ENCODE data around the gene RHBDF1. TPM values are rescaled to one million over a fixed set of nuclear protein-coding genes. Genes with fewer than 3 reads are reported as not detected.

Gene RHBDF1
- total RNA-seq, 1 experiment from 2014 or later: 26.3 TPM

DNA sequence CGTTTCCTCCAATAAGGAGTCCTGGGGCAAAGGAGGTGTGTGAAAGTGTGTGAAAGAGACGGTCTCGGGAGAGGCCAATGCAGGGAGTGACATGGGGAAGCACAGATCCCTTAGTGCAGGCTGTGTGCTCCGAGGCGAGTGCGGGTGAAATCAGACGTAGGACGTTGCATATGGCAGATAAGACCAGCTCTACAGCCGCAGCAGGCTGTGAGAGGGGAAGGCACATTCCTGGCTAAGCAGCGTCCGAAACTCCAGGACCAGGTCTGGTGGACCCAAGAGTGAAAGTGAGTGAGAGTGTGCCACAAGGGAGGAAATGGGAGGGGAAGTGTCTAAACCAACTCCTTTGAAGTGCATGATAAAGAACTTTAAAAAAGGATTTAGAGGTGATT, 30.4 kb downstream of the RHBDF1 start:
- no peak overlapping the region for H3K9ac ChIP-seq (ENCODE audit: low read length)
- CTCF ChIA-PET: no interaction called here
- intact Hi-C loops (cut with micrococcal nuclease): no loop called here

DNA sequence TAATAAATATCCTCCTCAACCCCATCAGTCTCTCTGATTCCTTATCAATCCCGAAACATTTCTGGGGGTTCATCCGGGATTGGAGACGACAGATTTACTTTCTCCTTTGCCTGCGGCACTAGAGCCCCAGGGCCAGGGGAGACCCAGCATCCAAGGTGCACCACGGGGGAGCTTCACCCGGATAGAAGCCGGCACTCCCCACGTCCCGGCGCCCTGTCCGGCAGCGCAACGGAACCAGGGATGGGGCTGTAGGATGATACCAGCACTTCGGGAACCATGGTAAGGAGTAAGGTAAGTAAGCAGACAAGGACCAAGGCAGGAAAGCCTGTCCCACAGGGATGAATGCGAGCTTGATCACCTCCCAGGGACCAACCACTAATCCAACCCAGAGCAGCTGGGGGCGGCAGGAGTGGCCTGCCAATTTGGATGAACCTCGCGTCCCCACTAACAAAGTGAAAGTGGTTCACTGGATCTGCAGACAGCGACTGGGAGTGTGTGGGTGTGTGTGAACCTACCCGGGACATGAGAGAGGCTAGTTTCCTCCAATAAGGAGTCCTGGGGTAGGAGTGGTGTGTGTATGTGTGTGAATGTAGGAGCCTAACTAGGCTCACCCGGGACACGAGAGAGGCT, 30.9 kb downstream of the RHBDF1 start:
- Histone ChIP-seq H3K4me2 (ENCODE audit: low read length) (no peak overlapping the region), H4K20me1 (ENCODE audit: low read length) (no peaks in the 10 kb centered on the region), H3K36me3 (ENCODE audit: low read depth, low read length) (peaks cover 3% of the 10 kb centered on the region), H3K27ac (ENCODE audit: low read length) (no peak overlapping the region), H3K9me3 (ENCODE audit: low read length) (no peaks in the 10 kb centered on the region), H3K4me3 (ENCODE audit: low read length) (no peak overlapping the region), H3K4me1 (ENCODE audit: insufficient read depth, low read length) (peaks cover 9% of the 10 kb centered on the region), H3K27me3 (ENCODE audit: low read length) (no peaks in the 10 kb centered on the region), H2AFZ (ENCODE audit: low read length) (no peak overlapping the region), H3K79me2 (ENCODE audit: low read length) (no peaks in the 10 kb centered on the region), H3K9me2 (replicated peaks; ENCODE audit: low read length) (no peaks in the 10 kb centered on the region), H3K9ac (ENCODE audit: low read length) (no peak overlapping the region), H3F3A (ENCODE audit: low read length, unreplicated experiment) (no peaks in the 10 kb centered on the region)
- ATAC-seq (no peak), DNase-seq (no peak)
- intact Hi-C loops (cut with micrococcal nuclease): no loop called here
- ChIA-PET CTCF (no interaction called here), POLR2A (ENCODE audit: unreplicated experiment) (no interaction called here)
- TF ChIP-seq EZH2 (IDR thresholded peaks at IDR 0.05; ENCODE audit: low read length, unreplicated experiment): no peak
- no peak for TF ChIP-seq CTCF (conservative IDR thresholded peaks at IDR 0.05; ENCODE audit: low read depth, low read length)
- no peak for TF ChIP-seq EZH2phosphoT487 (IDR thresholded peaks at IDR 0.05; ENCODE audit: borderline replicate concordance, low read length)
- no TSS peak for BruUV-seq (replicated peaks)

More for the DNA sequence above, 30.4 kb downstream of the RHBDF1 start:
- Histone ChIP-seq H2AFZ (ENCODE audit: low read length) (no peak overlapping the region), H3F3A (ENCODE audit: low read length, unreplicated experiment) (no peaks in the 10 kb centered on the region), H3K36me3 (ENCODE audit: low read depth, low read length) (peaks cover 5% of the 10 kb centered on the region), H4K20me1 (ENCODE audit: low read length) (no peaks in the 10 kb centered on the region), H3K9me3 (ENCODE audit: low read length) (no peaks in the 10 kb centered on the region), H3K4me1 (ENCODE audit: insufficient read depth, low read length) (peaks cover 9% of the 10 kb centered on the region), H3K9me2 (replicated peaks; ENCODE audit: low read length) (no peaks in the 10 kb centered on the region), H3K79me2 (ENCODE audit: low read length) (no peaks in the 10 kb centered on the region), H3K27ac (ENCODE audit: low read length) (no peak overlapping the region), H3K4me2 (ENCODE audit: low read length) (no peak overlapping the region), H3K4me3 (ENCODE audit: low read length) (no peak overlapping the region), H3K27me3 (ENCODE audit: low read length) (no peaks in the 10 kb centered on the region)
- BruUV-seq (replicated peaks): no TSS peak
- TF ChIP-seq EZH2phosphoT487 (IDR thresholded peaks at IDR 0.05; ENCODE audit: borderline replicate concordance, low read length) (no peak), CTCF (conservative IDR thresholded peaks at IDR 0.05; ENCODE audit: low read depth, low read length) (no peak), EZH2 (IDR thresholded peaks at IDR 0.05; ENCODE audit: low read length, unreplicated experiment) (no peak)
- DNase-seq (no peak), ATAC-seq (no peak)
- POLR2A ChIA-PET (ENCODE audit: unreplicated experiment): no interaction called here
